Neural progenitor cell (in vitro differentiated cells): ENCODE data around the gene QPCT.
A peak's percentile ranks its signal among the peaks of the same experiment; 100 is the strongest.

Experiments used
- CTCF ChIP-seq: fragments of 200-600 bp; sonication (generic); IDR thresholded peaks from 2 replicates; pipeline ENCODE4 v1.5.1; 2017; ENCODE audit warnings: antibody characterized with exemption, mild to moderate bottlenecking
- EZH2 ChIP-seq: fragments of 200-600 bp; sonication (generic); IDR thresholded peaks from 2 replicates; pipeline ENCODE4 v1.6.1; 2017; ENCODE audit warnings: antibody characterized with exemption, mild to moderate bottlenecking, moderate library complexity

DNA sequence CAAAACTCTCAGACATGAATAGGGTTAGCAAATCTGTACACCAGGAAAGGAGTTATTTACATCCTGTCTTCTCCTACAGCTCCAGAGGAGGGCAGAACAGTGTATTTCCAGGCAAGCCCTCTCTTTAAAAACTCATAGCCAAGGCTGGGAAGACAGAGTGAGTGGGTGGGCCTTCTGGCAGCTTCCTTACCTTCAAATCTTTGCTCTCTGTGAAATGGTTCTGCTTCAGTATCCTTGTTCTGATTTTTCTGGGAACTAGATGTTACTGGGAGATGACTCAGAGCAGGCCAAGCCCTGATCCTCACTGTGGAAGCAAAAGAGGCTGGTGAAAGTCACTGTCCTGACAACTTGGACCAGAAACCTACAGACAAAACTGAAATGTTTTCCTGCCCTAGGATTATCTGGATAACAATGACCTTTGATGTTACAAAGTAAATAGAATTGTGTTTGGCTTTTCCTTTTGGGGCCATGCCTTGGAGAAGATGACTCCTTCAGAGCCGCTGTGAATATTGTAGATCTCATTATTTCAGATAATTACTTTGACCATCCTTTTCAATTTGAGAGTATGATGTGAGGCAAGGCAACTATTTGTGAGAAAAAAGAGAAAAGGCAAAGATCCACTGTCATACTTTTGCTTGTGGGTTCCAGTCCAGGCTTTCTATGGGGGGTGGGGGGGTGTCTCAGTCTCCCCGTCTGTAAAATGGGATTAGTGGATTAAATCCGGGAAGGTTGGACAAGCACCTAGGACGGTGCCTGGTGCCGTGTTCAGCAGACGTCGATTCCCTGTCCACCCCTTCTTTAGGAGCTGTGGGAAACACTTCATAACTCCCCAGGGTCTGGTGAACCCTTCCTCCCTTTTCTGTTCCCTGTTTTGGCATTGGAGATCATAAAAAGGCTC is 644 bp upstream of the QPCT start:
- TF ChIP-seq CTCF (peak; percentile 30), EZH2 (no peak)
